Duodenal mucosa (tissue), 2 donors: ENCODE results near the gene ANKRD44.

Experiments
- H3K27ac ChIP-seq: one replicate; pipeline ENCODE4 v1.7.0; 2013; ENCODE audit warnings: low read depth, low read length
- H3K27me3 ChIP-seq, 2 donors: one replicate each; pipeline ENCODE4 v1.7.0; 2013; ENCODE audit warnings: low read length in 2 of 2, control low read depth in 1 of 2; ENCODE audit not compliant: insufficient read depth in 2 of 2, control insufficient read depth in 1 of 2
- H3K36me3 ChIP-seq, 2 donors: one replicate each; pipeline ENCODE4 v1.7.0; 2013; ENCODE audit warnings: low read length in 2 of 2, control low read depth in 1 of 2; ENCODE audit not compliant: insufficient read depth in 2 of 2, control insufficient read depth in 1 of 2
- H3K4me1 ChIP-seq, 2 donors: one replicate each; pipeline ENCODE4 v1.7.0; 2013; ENCODE audit warnings: low read length in 2 of 2, control low read depth in 1 of 2; ENCODE audit not compliant: insufficient read depth in 2 of 2, control insufficient read depth in 1 of 2
- H3K4me3 ChIP-seq, 2 donors: one replicate each; pipeline ENCODE4 v1.7.0; 2013; ENCODE audit warnings: low read length in 2 of 2, low read depth in 1 of 2
- H3K9ac ChIP-seq, 2 donors: one replicate each; pipeline ENCODE4 v1.7.0; 2013; ENCODE audit warnings: low read length in 2 of 2, low read depth in 1 of 2
- H3K9me3 ChIP-seq, 2 donors: one replicate each; pipeline ENCODE4 v1.7.0; 2013; ENCODE audit warnings: low read length in 2 of 2, control low read depth in 1 of 2; ENCODE audit not compliant: control insufficient read depth in 1 of 2

The ANKRD44 gene

DNA sequence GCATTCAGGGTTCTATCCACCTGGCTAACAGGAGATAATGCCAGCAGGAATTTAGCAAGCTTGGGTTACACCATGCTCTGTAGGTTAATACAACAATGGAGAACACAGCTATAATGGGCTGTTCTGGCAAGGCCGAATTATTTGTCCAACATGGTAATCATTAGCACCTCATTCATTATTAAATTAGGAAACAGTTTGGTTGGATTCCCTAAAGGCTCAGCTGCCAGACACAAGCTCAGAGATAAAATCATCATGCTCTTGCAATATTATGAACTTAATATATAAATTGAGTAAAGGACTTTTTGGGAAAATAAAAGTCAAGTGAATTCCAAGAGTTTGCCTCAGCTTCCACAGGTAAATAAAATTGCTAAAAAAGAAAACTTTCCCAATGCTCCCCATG, 166.4 kb downstream of the ANKRD44 start:
- no peaks in the 10 kb centered on the region for H3K36me3 ChIP-seq
- no peaks in the 10 kb centered on the region for H3K9me3 ChIP-seq
- no peak overlapping the region for H3K4me3 ChIP-seq

DNA sequence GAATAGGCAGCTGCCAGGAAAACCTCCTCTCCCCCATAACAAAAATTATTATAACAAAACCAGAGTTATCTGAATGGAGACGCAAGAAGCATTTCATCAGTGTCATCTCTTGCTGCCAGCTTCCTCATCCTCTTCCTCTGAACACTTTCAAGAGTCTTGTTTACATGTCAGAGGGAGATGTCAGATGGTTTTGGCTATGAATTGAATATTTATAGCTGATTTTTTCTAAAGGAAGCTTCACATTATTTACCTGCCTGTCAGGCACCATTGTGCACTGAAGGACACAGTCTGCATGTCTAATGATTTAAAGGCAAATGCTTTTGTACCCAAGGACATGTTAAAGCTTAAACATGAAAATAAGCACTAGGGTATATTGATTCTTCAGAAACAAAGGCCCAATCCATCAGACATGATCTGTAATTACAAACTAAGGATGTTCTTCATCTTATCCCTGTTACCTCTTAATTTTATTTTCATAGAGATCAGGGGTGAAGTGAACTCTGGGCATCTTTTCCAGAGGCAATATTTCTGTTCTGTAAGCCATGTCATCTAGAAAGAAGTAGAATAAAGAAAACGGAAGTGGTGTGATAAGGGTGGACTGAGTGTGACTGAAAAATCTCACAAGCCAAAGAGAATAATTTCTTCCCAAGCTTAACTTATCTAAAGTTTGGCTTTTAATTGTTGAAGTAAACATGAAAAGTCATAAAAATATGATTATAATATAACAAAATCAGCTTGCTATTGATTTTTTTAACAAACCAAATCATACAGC, 168.7 kb downstream of the ANKRD44 start:
- Histone ChIP-seq H3K36me3 (no peaks in the 10 kb centered on the region), H3K27me3 (no peaks in the 10 kb centered on the region), H3K9ac (no peak overlapping the region), H3K9me3 (no peaks in the 10 kb centered on the region), H3K27ac (no peak overlapping the region), H3K4me1 (peaks cover 19 to 22% of the 10 kb centered on the region in 2 donors), H3K4me3 (no peak overlapping the region)

More for the DNA sequence above, 166.4 kb downstream of the ANKRD44 start:
- Histone ChIP-seq H3K27me3 (no peaks in the 10 kb centered on the region), H3K4me1 (peaks cover 8 to 30% of the 10 kb centered on the region in 2 donors), H3K9ac (no peak overlapping the region), H3K27ac (no peak overlapping the region)

DNA sequence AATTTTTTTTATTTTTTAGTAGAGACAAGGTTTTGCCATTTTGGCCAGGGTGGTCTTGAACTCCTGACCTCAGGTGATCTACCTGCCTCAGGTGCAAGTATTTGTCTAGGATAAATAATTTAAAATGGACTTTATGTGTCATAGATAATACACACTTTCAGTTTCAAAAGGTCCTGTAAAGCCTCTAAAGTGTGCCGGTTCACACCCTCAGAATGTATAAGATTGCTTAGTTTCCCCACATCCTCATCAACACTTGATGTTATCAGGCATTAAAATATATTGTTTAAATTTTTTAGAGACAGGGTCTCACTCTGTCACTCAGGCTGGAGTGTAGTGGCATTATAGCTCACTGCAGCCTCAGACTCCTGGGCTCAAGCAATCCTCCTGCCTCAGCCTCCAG, 170.5 kb downstream of the ANKRD44 start:
- peaks cover 14 to 17% of the 10 kb centered on the region in 2 donors for H3K4me1 ChIP-seq
- no peaks in the 10 kb centered on the region for H3K9me3 ChIP-seq
- no peaks in the 10 kb centered on the region for H3K27me3 ChIP-seq
- no peak overlapping the region for H3K4me3 ChIP-seq
- H3K36me3 ChIP-seq, result peaks cover 0 to 4% of the 10 kb centered on the region in 2 donors
- H3K27ac ChIP-seq, result no peak overlapping the region
- H3K9ac ChIP-seq, result no peak overlapping the region

DNA sequence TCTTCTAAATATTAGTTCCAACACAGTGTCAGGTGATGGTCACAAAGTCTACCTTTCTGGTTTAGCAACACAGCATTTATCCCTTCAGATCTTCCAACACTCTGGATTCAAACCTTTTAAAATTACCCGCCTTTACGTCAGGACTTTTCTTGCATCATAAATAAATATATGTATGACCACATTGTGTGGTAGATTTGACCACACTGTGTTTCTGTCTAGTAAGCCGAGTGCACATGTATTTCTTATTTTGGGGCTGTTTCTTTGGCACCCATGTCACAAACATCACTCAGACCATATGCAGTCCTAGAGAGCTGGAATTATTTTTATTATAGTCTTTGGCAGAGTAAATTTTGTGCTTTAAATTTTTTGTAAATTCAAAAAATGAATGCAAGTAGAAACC, 172.1 kb downstream of the ANKRD44 start:
- peaks cover 0 to 4% of the 10 kb centered on the region in 2 donors for H3K36me3 ChIP-seq
- H3K9me3 ChIP-seq, result no peaks in the 10 kb centered on the region
- no peak overlapping the region for H3K9ac ChIP-seq
- peaks cover 14 to 17% of the 10 kb centered on the region in 2 donors for H3K4me1 ChIP-seq
- H3K4me3 ChIP-seq, result no peak overlapping the region
- no peaks in the 10 kb centered on the region for H3K27me3 ChIP-seq
- no peak overlapping the region for H3K27ac ChIP-seq

DNA sequence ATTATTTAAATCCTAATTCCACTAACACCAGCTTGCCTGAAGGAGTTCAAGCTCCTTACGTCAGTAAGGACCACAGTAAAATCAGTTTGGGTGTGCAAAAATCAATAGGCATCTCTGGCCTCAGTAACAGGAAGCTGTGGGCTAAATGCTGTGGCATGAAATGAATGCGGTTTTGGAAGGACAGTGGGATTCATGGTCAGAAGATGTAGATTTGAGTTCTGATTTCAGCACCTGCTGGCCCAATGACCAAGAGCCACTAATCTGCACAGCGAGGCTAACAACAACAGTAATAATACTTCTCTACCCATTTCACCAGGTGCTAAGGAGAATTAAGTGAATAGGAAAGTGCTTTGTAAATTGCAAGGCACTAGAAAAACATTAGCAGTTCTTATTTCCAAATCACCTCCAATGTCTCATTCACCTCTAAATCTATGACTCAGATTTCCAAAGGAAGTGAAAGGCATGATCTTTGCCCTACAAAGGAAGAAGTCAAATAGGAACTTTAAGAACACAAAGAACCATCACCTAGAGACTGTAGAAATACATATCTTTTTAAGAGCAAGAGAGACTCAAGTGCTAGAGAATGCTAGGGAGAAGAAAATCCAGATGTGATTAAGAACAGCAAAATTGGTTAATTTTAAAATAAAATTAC, 172.6 kb downstream of the ANKRD44 start:
- no peak overlapping the region for H3K9ac ChIP-seq
- H3K4me1 ChIP-seq, result peaks cover 14 to 17% of the 10 kb centered on the region in 2 donors
- peaks cover 0 to 4% of the 10 kb centered on the region in 2 donors for H3K36me3 ChIP-seq
- no peaks in the 10 kb centered on the region for H3K27me3 ChIP-seq
- H3K4me3 ChIP-seq, result no peak overlapping the region
- no peaks in the 10 kb centered on the region for H3K9me3 ChIP-seq
- no peak overlapping the region for H3K27ac ChIP-seq

DNA sequence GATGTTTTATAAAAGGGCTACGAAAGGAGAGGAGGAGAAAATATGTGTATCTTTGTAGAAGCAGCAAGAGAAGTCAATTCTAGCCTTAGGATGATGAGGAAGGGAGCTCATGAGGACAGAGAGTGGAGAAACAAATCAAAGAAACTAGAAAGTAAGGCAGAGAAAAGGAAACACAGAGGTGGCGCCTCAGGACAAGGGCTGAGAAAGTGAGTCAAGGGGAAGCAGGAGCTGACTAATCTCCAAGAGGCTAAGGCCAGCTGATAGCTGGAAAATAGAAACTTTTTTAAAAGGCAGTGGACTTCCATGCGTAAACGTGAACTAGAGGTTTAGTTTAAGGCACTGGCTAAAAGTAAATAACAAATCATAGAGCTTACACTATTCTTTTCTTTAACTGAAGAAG, 173.3 kb downstream of the ANKRD44 start:
- Histone ChIP-seq H3K4me1 (peaks cover 14 to 17% of the 10 kb centered on the region in 2 donors), H3K27ac (no peak overlapping the region), H3K9ac (no peak overlapping the region), H3K36me3 (peaks cover 0 to 4% of the 10 kb centered on the region in 2 donors), H3K27me3 (no peaks in the 10 kb centered on the region), H3K4me3 (no peak overlapping the region), H3K9me3 (no peaks in the 10 kb centered on the region)

DNA sequence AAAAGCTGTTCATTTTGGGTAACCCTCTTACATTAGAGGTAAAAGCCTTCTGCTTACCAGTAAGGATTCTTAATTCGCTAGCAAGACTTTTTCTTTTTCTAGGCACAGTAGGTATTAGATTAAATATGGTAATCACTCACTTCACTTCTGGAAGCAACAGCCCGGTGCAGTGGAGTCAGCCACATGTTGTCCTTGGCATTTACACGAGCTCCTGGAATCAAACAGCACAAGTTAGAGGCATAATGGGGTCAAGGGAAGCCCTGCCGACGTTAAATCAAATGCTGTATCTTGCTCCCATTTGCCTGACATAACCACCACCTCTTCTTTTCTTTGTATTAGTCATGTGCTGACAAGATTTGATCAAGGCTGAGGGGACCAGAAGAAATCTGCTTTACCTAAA, 174.1 kb downstream of the ANKRD44 start:
- Histone ChIP-seq H3K27ac (no peak overlapping the region), H3K27me3 (no peaks in the 10 kb centered on the region), H3K9me3 (no peaks in the 10 kb centered on the region)

DNA sequence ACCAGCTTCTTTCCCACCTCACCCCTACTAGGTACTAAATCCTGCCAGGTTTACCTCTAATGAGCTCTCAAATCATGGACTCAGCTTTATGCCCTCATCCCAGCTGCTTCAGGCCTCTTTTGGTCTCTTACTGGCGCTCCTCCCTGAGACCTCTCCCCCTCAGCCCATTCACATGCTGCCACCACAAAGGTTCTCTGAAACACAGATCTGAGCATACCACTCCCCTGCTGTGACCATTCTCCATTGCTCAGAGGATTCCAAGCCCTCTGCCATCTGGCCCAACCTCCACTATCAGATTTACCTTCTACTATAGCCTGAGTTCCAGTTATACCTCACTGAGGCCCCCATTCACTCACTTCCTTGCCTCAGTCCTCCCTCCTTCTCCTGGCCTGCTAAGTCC, 174.8 kb downstream of the ANKRD44 start:
- H3K9me3 ChIP-seq, result no peaks in the 10 kb centered on the region
- peaks cover 0 to 4% of the 10 kb centered on the region in 2 donors for H3K36me3 ChIP-seq
- no peak overlapping the region for H3K27ac ChIP-seq
- H3K4me1 ChIP-seq, result peaks cover 12 to 14% of the 10 kb centered on the region in 2 donors
- H3K27me3 ChIP-seq, result no peaks in the 10 kb centered on the region
- no peak overlapping the region for H3K9ac ChIP-seq
- H3K4me3 ChIP-seq, result no peak overlapping the region

More for the DNA sequence above, 174.1 kb downstream of the ANKRD44 start:
- Histone ChIP-seq H3K9ac (no peak overlapping the region), H3K4me1 (peaks cover 12 to 14% of the 10 kb centered on the region in 2 donors), H3K4me3 (no peak overlapping the region), H3K36me3 (peaks cover 0 to 4% of the 10 kb centered on the region in 2 donors)

DNA sequence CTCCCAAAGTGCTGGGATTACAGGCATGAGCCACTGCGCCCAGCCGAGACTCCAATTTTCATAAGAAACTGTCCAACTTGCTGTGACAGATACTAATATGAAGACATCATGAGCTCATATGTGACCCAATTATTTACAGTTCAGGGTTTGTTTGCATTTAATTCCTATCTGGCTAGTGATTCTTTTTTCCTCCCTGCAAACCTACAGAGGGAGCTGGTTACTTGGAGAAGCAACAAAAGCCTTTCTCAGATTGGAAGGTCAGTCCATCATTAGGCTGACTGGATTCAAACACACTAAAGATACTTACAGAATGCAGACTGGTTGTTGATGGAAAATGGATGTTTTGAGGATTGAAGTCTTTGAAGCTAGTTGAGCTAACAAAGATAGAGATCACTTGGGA, 176.4 kb downstream of the ANKRD44 start:
- no peak overlapping the region for H3K9ac ChIP-seq
- peaks cover 0 to 4% of the 10 kb centered on the region in 2 donors for H3K36me3 ChIP-seq
- no peak overlapping the region for H3K27ac ChIP-seq
- peaks cover 14 to 17% of the 10 kb centered on the region in 2 donors for H3K4me1 ChIP-seq
- no peaks in the 10 kb centered on the region for H3K27me3 ChIP-seq
- H3K4me3 ChIP-seq, result no peak overlapping the region
- no peaks in the 10 kb centered on the region for H3K9me3 ChIP-seq

DNA sequence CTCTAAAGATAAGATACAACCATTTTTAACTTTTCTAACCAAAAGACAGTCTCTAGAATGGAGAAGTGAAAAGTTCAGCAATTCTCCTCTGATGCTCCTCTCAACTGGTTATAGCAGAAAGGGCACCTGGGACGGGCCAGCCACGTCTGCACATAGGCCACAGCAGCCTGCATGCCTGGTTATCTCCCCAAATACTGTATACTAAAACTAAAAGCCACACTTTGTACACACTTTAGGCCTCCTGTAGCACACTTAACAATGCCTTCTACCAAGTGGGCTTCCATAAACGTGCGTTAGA, 179.1 kb downstream of the ANKRD44 start:
- Histone ChIP-seq H3K4me3 (no peak overlapping the region), H3K27me3 (no peaks in the 10 kb centered on the region), H3K9ac (no peak overlapping the region), H3K36me3 (peaks cover 0 to 4% of the 10 kb centered on the region in 2 donors), H3K9me3 (no peaks in the 10 kb centered on the region), H3K27ac (no peak overlapping the region), H3K4me1 (peaks cover 0 to 5% of the 10 kb centered on the region in 2 donors)
